Measurements from ENCODE around the gene MCRIP1.

DNA sequence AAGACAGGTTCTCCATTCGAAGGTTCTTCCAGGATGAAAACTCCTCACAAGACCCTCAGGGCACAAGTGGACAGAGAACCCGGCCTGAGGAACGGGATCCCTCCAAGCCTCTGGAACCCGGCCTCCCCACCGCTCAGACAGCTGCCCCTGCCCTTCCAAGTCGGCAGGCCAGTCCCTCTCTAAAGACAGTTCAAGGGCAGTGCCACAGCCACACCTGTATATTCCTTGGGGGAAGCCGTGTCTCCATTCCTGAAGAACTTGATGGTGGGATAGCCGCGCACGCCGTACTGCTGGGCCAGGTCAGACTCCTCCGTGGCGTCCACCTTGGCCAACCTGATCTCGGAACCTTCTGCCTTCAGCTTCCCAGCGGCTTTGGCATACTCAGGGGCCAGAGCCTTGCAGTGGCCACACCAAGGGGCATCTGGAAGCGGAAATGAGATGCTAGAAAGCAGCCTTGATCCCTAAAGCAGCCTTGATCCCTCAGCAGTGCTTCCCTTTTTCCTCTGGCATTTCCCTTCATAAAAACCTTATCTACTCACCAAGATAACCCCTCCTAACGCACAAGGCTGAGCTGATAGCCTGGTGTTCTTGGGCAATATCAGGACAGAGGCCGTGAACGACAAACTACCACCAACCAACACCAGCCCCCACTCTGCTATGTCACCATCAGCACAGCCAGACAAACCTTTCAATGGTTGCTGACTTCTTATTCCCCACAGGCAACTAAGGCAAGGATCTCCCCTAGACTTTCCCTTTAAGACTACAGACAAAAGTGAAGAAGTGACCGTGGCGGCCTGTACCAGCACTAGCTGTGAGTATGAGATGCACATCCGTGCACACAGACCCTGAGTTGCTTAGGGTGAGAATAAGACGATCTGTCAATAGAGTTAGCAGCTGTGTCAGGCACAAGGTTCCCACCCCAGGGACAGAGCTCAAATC, 26.1 kb upstream of the MCRIP1 start:
- no peak for TF ChIP-seq RARB (CRISPR knock-in tag; IDR thresholded peaks at IDR 0.05)
- TF ChIP-seq ARNTL (CRISPR knock-in tag; IDR thresholded peaks at IDR 0.05; ENCODE audit: borderline replicate concordance, low read depth), result no peak
- TF ChIP-seq ZFP30 (CRISPR knock-in tag; IDR thresholded peaks at IDR 0.05), result no peak
- no peak for TF ChIP-seq ZNF565 (CRISPR knock-in tag; conservative IDR thresholded peaks at IDR 0.05; ENCODE audit: low read depth)
- no peak for TF ChIP-seq GLIS3 (CRISPR knock-in tag; IDR thresholded peaks at IDR 0.05)
- TF ChIP-seq, protein P1, sequence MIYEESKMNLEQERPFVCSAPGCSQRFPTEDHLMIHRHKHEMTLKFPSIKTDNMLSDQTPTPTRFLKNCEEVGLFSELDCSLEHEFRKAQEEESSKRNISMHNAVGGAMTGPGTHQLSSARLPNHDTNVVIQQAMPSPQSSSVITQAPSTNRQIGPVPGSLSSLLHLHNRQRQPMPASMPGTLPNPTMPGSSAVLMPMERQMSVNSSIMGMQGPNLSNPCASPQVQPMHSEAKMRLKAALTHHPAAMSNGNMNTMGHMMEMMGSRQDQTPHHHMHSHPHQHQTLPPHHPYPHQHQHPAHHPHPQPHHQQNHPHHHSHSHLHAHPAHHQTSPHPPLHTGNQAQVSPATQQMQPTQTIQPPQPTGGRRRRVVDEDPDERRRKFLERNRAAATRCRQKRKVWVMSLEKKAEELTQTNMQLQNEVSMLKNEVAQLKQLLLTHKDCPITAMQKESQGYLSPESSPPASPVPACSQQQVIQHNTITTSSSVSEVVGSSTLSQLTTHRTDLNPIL (CRISPR knock-in tag; IDR thresholded peaks at IDR 0.05; ENCODE audit: low read depth), result no peak
- no peak for TF ChIP-seq TOX (CRISPR knock-in tag; IDR thresholded peaks at IDR 0.05; ENCODE audit: borderline replicate concordance)
- TF ChIP-seq, protein P2, sequence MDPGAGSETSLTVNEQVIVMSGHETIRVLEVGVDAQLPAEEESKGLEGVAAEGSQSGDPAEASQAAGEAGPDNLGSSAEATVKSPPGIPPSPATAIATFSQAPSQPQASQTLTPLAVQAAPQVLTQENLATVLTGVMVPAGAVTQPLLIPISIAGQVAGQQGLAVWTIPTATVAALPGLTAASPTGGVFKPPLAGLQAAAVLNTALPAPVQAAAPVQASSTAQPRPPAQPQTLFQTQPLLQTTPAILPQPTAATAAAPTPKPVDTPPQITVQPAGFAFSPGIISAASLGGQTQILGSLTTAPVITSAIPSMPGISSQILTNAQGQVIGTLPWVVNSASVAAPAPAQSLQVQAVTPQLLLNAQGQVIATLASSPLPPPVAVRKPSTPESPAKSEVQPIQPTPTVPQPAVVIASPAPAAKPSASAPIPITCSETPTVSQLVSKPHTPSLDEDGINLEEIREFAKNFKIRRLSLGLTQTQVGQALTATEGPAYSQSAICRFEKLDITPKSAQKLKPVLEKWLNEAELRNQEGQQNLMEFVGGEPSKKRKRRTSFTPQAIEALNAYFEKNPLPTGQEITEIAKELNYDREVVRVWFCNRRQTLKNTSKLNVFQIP (CRISPR knock-in tag; IDR thresholded peaks at IDR 0.05; ENCODE audit: borderline replicate concordance, low read depth), result no peak
- no peak for TF ChIP-seq ZNF8 (CRISPR knock-in tag; IDR thresholded peaks at IDR 0.05)
- no peak for TF ChIP-seq CSDC2 (CRISPR knock-in tag; IDR thresholded peaks at IDR 0.05)
- TF ChIP-seq, protein P3, sequence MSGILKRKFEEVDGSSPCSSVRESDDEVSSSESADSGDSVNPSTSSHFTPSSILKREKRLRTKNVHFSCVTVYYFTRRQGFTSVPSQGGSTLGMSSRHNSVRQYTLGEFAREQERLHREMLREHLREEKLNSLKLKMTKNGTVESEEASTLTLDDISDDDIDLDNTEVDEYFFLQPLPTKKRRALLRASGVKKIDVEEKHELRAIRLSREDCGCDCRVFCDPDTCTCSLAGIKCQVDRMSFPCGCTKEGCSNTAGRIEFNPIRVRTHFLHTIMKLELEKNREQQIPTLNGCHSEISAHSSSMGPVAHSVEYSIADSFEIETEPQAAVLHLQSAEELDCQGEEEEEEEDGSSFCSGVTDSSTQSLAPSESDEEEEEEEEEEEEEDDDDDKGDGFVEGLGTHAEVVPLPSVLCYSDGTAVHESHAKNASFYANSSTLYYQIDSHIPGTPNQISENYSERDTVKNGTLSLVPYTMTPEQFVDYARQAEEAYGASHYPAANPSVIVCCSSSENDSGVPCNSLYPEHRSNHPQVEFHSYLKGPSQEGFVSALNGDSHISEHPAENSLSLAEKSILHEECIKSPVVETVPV (CRISPR knock-in tag; IDR thresholded peaks at IDR 0.05), result no peak
